ENCODE measurements around the gene HLA-A.
"Not testable (repeated sequence)": the region's sequence is repeated elsewhere in the genome, so short reads cannot be mapped to it uniquely, and the experiment has no call there.

HLA-A gene

GRCh38 chr6:29961966-29962365 lies 19.6 kb downstream of the HLA-A start:
- Histone ChIP-seq H3K27ac (ENCODE audit: low read depth, low read length, severe bottlenecking) (no peak overlapping the region), H3K36me3 (ENCODE audit: control insufficient read depth, insufficient read depth, low read length) (no peaks in the 10 kb centered on the region), H3K4me3 (ENCODE audit: extremely low read depth, insufficient read depth, low read length, poor library complexity, severe bottlenecking) (no peak overlapping the region), H3K9me3 (ENCODE audit: control insufficient read depth, low read length) (no peaks in the 10 kb centered on the region), H3K4me1 (ENCODE audit: control insufficient read depth, insufficient read depth, low read length, poor library complexity, severe bottlenecking) (peaks cover 14% of the 10 kb centered on the region)
- WGBS, 2 experiments (ENCODE audit: insufficient coverage in 2 of 2): 100% methylated on average over 1 of the region's 1 CpG

GRCh38 chr6:29963697-29964096 lies 21.4 kb downstream of the HLA-A start:
- H3K9me3 ChIP-seq (ENCODE audit: control insufficient read depth, low read length); H3K4me3 ChIP-seq (ENCODE audit: extremely low read depth, insufficient read depth, low read length, poor library complexity, severe bottlenecking); H3K27ac ChIP-seq (ENCODE audit: low read depth, low read length, severe bottlenecking); H3K36me3 ChIP-seq (ENCODE audit: control insufficient read depth, insufficient read depth, low read length): not testable (repeated sequence)
- WGBS, 2 experiments (ENCODE audit: insufficient coverage in 2 of 2): no CpG with 5 or more reads among the region's 2 CpGs
- peaks cover 18% of the 10 kb centered on the region for H3K4me1 ChIP-seq (ENCODE audit: control insufficient read depth, insufficient read depth, low read length, poor library complexity, severe bottlenecking)

GRCh38 chr6:29964518-29964886 lies 22.2 kb downstream of the HLA-A start:
- Histone ChIP-seq H3K27ac (ENCODE audit: low read depth, low read length, severe bottlenecking) (peak overlapping the region; percentile 92), H3K36me3 (ENCODE audit: control insufficient read depth, insufficient read depth, low read length) (no peaks in the 10 kb centered on the region), H3K4me3 (ENCODE audit: extremely low read depth, insufficient read depth, low read length, poor library complexity, severe bottlenecking) (peak overlapping the region; percentile 31), H3K9me3 (ENCODE audit: control insufficient read depth, low read length) (no peaks in the 10 kb centered on the region), H3K4me1 (ENCODE audit: control insufficient read depth, insufficient read depth, low read length, poor library complexity, severe bottlenecking) (peaks cover 18% of the 10 kb centered on the region)
- whole genome bisulfite sequencing, 2 experiments (ENCODE audit: insufficient coverage in 2 of 2): 10 to 42% methylated on average over 2 of the region's 3 CpGs

GRCh38 chr6:29964887-29965562 lies 22.7 kb downstream of the HLA-A start:
- 0 to 1% methylated on average over 7 of the region's 7 CpGs for WGBS, 2 experiments (ENCODE audit: insufficient coverage in 2 of 2)
- Histone ChIP-seq H3K4me1 (ENCODE audit: control insufficient read depth, insufficient read depth, low read length, poor library complexity, severe bottlenecking) (peaks cover 18% of the 10 kb centered on the region), H3K27ac (ENCODE audit: low read depth, low read length, severe bottlenecking) (peak overlapping the region; percentile 92), H3K9me3 (ENCODE audit: control insufficient read depth, low read length) (no peaks in the 10 kb centered on the region), H3K36me3 (ENCODE audit: control insufficient read depth, insufficient read depth, low read length) (no peaks in the 10 kb centered on the region), H3K4me3 (ENCODE audit: extremely low read depth, insufficient read depth, low read length, poor library complexity, severe bottlenecking) (peak overlapping the region; percentile 31)

- H3K27ac ChIP-seq (ENCODE audit: low read depth, low read length, severe bottlenecking): peak overlapping the region; percentile 92
- peak overlapping the region; percentile 31 for H3K4me3 ChIP-seq (ENCODE audit: extremely low read depth, insufficient read depth, low read length, poor library complexity, severe bottlenecking)
- H3K36me3 ChIP-seq (ENCODE audit: control insufficient read depth, insufficient read depth, low read length): no peaks in the 10 kb centered on the region
- no peaks in the 10 kb centered on the region for H3K9me3 ChIP-seq (ENCODE audit: control insufficient read depth, low read length)
- H3K4me1 ChIP-seq (ENCODE audit: control insufficient read depth, insufficient read depth, low read length, poor library complexity, severe bottlenecking): peaks cover 18% of the 10 kb centered on the region
- 0 to 14% methylated on average over 1 to 2 of the region's 2 CpGs for WGBS, 2 experiments (ENCODE audit: insufficient coverage in 2 of 2)
Observed at GRCh38 chr6:29965563-29965872, 23.2 kb downstream of the HLA-A start.

- Histone ChIP-seq H3K4me3 (ENCODE audit: extremely low read depth, insufficient read depth, low read length, poor library complexity, severe bottlenecking) (peak overlapping the region; percentile 31), H3K27ac (ENCODE audit: low read depth, low read length, severe bottlenecking) (peak overlapping the region; percentile 92), H3K9me3 (ENCODE audit: control insufficient read depth, low read length) (no peaks in the 10 kb centered on the region), H3K4me1 (ENCODE audit: control insufficient read depth, insufficient read depth, low read length, poor library complexity, severe bottlenecking) (peaks cover 18% of the 10 kb centered on the region), H3K36me3 (ENCODE audit: control insufficient read depth, insufficient read depth, low read length) (no peaks in the 10 kb centered on the region)
- WGBS, 2 experiments (ENCODE audit: insufficient coverage in 2 of 2): 0 to 2% methylated on average over 3 to 6 of the region's 8 CpGs
Observed at GRCh38 chr6:29965873-29966601, 23.7 kb downstream of the HLA-A start.

- WGBS, 2 experiments (ENCODE audit: insufficient coverage in 2 of 2): 80% methylated on average over 1 of the region's 4 CpGs; no CpG with 5 or more reads in 1 of the 2 experiments
- peaks cover 18% of the 10 kb centered on the region for H3K4me1 ChIP-seq (ENCODE audit: control insufficient read depth, insufficient read depth, low read length, poor library complexity, severe bottlenecking)
- H3K36me3 ChIP-seq (ENCODE audit: control insufficient read depth, insufficient read depth, low read length): no peaks in the 10 kb centered on the region
- no peaks in the 10 kb centered on the region for H3K9me3 ChIP-seq (ENCODE audit: control insufficient read depth, low read length)
- H3K4me3 ChIP-seq (ENCODE audit: extremely low read depth, insufficient read depth, low read length, poor library complexity, severe bottlenecking): no peak overlapping the region
- no peak overlapping the region for H3K27ac ChIP-seq (ENCODE audit: low read depth, low read length, severe bottlenecking)
Observed at GRCh38 chr6:29967379-29968010, 25.2 kb downstream of the HLA-A start.

- H3K9me3 ChIP-seq (ENCODE audit: control insufficient read depth, low read length): no peaks in the 10 kb centered on the region
- 75 to 95% methylated on average over 1 to 2 of the region's 2 CpGs for WGBS, 2 experiments (ENCODE audit: insufficient coverage in 2 of 2)
- no peaks in the 10 kb centered on the region for H3K36me3 ChIP-seq (ENCODE audit: control insufficient read depth, insufficient read depth, low read length)
- peaks cover 18% of the 10 kb centered on the region for H3K4me1 ChIP-seq (ENCODE audit: control insufficient read depth, insufficient read depth, low read length, poor library complexity, severe bottlenecking)
- H3K27ac ChIP-seq (ENCODE audit: low read depth, low read length, severe bottlenecking): no peak overlapping the region
- H3K4me3 ChIP-seq (ENCODE audit: extremely low read depth, insufficient read depth, low read length, poor library complexity, severe bottlenecking): no peak overlapping the region
Observed at GRCh38 chr6:29968130-29968529, 25.8 kb downstream of the HLA-A start.

GRCh38 chr6:29968905-29969304 lies 26.6 kb downstream of the HLA-A start:
- peaks cover 18% of the 10 kb centered on the region for H3K4me1 ChIP-seq (ENCODE audit: control insufficient read depth, insufficient read depth, low read length, poor library complexity, severe bottlenecking)

GRCh38 chr6:29970711-29971110 lies 28.4 kb downstream of the HLA-A start:
- no peaks in the 10 kb centered on the region for H3K9me3 ChIP-seq (ENCODE audit: control insufficient read depth, low read length)
- H3K4me3 ChIP-seq (ENCODE audit: extremely low read depth, insufficient read depth, low read length, poor library complexity, severe bottlenecking): no peak overlapping the region
- H3K36me3 ChIP-seq (ENCODE audit: control insufficient read depth, insufficient read depth, low read length): no peaks in the 10 kb centered on the region
- WGBS, 2 experiments (ENCODE audit: insufficient coverage in 2 of 2): 94 to 100% methylated on average over 2 of the region's 2 CpGs
- H3K27ac ChIP-seq (ENCODE audit: low read depth, low read length, severe bottlenecking): no peak overlapping the region
- H3K4me1 ChIP-seq (ENCODE audit: control insufficient read depth, insufficient read depth, low read length, poor library complexity, severe bottlenecking): peaks cover 14% of the 10 kb centered on the region

More at GRCh38 chr6:29968905-29969304, 26.6 kb downstream of the HLA-A start:
- H3K27ac ChIP-seq (ENCODE audit: low read depth, low read length, severe bottlenecking): no peak overlapping the region
- no peaks in the 10 kb centered on the region for H3K36me3 ChIP-seq (ENCODE audit: control insufficient read depth, insufficient read depth, low read length)
- no peaks in the 10 kb centered on the region for H3K9me3 ChIP-seq (ENCODE audit: control insufficient read depth, low read length)
- H3K4me3 ChIP-seq (ENCODE audit: extremely low read depth, insufficient read depth, low read length, poor library complexity, severe bottlenecking): no peak overlapping the region
- no CpG with 5 or more reads among the region's 2 CpGs for WGBS, 2 experiments (ENCODE audit: insufficient coverage in 2 of 2)

All from mesodermal cell (in vitro differentiated cells).